WTC11 (cell line): ENCODE results near the gene TFB1M. TPM values are rescaled to one million over a fixed set of nuclear protein-coding genes. Genes with fewer than 3 reads are reported as not detected.
"Not testable (repeated sequence)": the region's sequence is repeated elsewhere in the genome, so short reads cannot be mapped to it uniquely, and the experiment has no call there.

Experiments
- ATAC-seq: fragments of 200-7000 bp; cut with Tn5 transposase; 2 replicates; pipeline ENCODE4 v1.10.0; 2021; ENCODE audit warnings: mild to moderate bottlenecking, moderate library complexity
- CTCF ChIA-PET: fragments of 300-600 bp; sonication (Branson Sonifier 250); formaldehyde crosslinking; loops from one replicate; lab custom pipeline; 2021; ENCODE audit warnings: antibody characterized with exemption; lab: Charles Lee
- POLR2A ChIA-PET: fragments of 350-600 bp; sonication (Branson Sonifier 250); formaldehyde crosslinking; loops from one replicate; lab custom pipeline; 2021; ENCODE audit warnings: antibody characterized with exemption; lab: Charles Lee
- DNase-seq: peaks from one replicate; pipeline ENCODE4 v3.0.0; 2021; ENCODE audit warnings: low spot score
- H3K27ac Mint-ChIP-seq: 2 replicates; pipeline ENCODE4 v1.8.0; 2021; ENCODE audit warnings: mixed read lengths
- H3K27me3 Mint-ChIP-seq: 2 replicates; pipeline ENCODE4 v1.8.0; 2021; ENCODE audit warnings: low read depth, mild to moderate bottlenecking, moderate library complexity, mixed read lengths
- H3K36me3 Mint-ChIP-seq: 2 replicates; pipeline ENCODE4 v1.8.0; 2021; ENCODE audit warnings: mixed read lengths
- H3K4me1 Mint-ChIP-seq: 2 replicates; pipeline ENCODE4 v1.8.0; 2022; ENCODE audit warnings: mixed read lengths
- H3K4me3 Mint-ChIP-seq: 2 replicates; pipeline ENCODE4 v1.8.0; 2021; ENCODE audit warnings: mild to moderate bottlenecking, moderate library complexity, mixed read lengths
- H3K9me3 Mint-ChIP-seq: 2 replicates; pipeline ENCODE4 v1.8.0; 2021; ENCODE audit warnings: mixed read lengths
- AR ChIP-seq: fragments of 250-450 bp; sonication (Bioruptor Pico); IDR thresholded peaks from 2 replicates; pipeline ENCODE4 v1.9.0; 2021; ENCODE audit warnings: mild to moderate bottlenecking
- ATF1 ChIP-seq: sonication (generic); formaldehyde crosslinking; IDR thresholded peaks from 2 replicates; pipeline ENCODE4 v1.8.1; 2023; ENCODE audit warnings: mild to moderate bottlenecking, moderate library complexity, missing genetic modification reagents
- CREM ChIP-seq: sonication (generic); formaldehyde crosslinking; IDR thresholded peaks from 2 replicates; pipeline ENCODE4 v1.8.1; 2022; ENCODE audit warnings: mild to moderate bottlenecking, missing genetic modification reagents, moderate library complexity
- ELF4 ChIP-seq: sonication (generic); formaldehyde crosslinking; IDR thresholded peaks from 2 replicates; pipeline ENCODE4 v1.8.1; 2022; ENCODE audit warnings: low read depth, mild to moderate bottlenecking, moderate library complexity, missing genetic modification reagents
- FOXK1 ChIP-seq: sonication (generic); formaldehyde crosslinking; IDR thresholded peaks from 2 replicates; pipeline ENCODE4 v1.8.0; 2022; ENCODE audit warnings: mild to moderate bottlenecking, moderate library complexity, missing genetic modification reagents
- FOXP4 ChIP-seq: sonication (generic); formaldehyde crosslinking; IDR thresholded peaks from 2 replicates; pipeline ENCODE4 v1.8.0; 2022; ENCODE audit warnings: mild to moderate bottlenecking, missing genetic modification reagents
- GABPB1 ChIP-seq: sonication (generic); formaldehyde crosslinking; IDR thresholded peaks from 2 replicates; pipeline ENCODE4 v1.8.1; 2023; ENCODE audit warnings: mild to moderate bottlenecking, missing genetic modification reagents
- GTF2I ChIP-seq: fragments of 250-450 bp; sonication (Bioruptor Pico); conservative IDR thresholded peaks from 2 replicates; pipeline ENCODE4 v1.4.0; 2021; ENCODE audit warnings: mild to moderate bottlenecking
- HMGA2 ChIP-seq: fragments of 250-450 bp; sonication (Bioruptor Pico); IDR thresholded peaks from 2 replicates; pipeline ENCODE4 v1.4.0; 2021; ENCODE audit warnings: mild to moderate bottlenecking, moderate library complexity
- IRF1 ChIP-seq: sonication (generic); formaldehyde crosslinking; IDR thresholded peaks from 2 replicates; pipeline ENCODE4 v1.8.0; 2023; ENCODE audit warnings: missing genetic modification reagents
- JUN ChIP-seq: sonication (generic); formaldehyde crosslinking; IDR thresholded peaks from 2 replicates; pipeline ENCODE4 v1.8.0; 2023; ENCODE audit warnings: mild to moderate bottlenecking, missing genetic modification reagents
- NFATC4 ChIP-seq: fragments of 250-450 bp; sonication (Bioruptor Pico); IDR thresholded peaks from 2 replicates; pipeline ENCODE4 v1.9.0; 2021; ENCODE audit warnings: mild to moderate bottlenecking
- SMAD4 ChIP-seq: sonication (generic); formaldehyde crosslinking; IDR thresholded peaks from 2 replicates; pipeline ENCODE4 v1.8.0; 2022; ENCODE audit warnings: mild to moderate bottlenecking, missing genetic modification reagents
- TEAD4 ChIP-seq: sonication (generic); formaldehyde crosslinking; IDR thresholded peaks from 2 replicates; pipeline ENCODE4 v1.8.0; 2022; ENCODE audit warnings: mild to moderate bottlenecking, missing genetic modification reagents
- USF1 ChIP-seq: sonication (generic); formaldehyde crosslinking; IDR thresholded peaks from 2 replicates; pipeline ENCODE4 v1.8.0; 2022; ENCODE audit warnings: mild to moderate bottlenecking, missing genetic modification reagents
- USF2 ChIP-seq: sonication (generic); formaldehyde crosslinking; IDR thresholded peaks from 2 replicates; pipeline ENCODE4 v1.8.1; 2023; ENCODE audit warnings: mild to moderate bottlenecking, missing genetic modification reagents, moderate library complexity
- ZBTB21 ChIP-seq: sonication (generic); formaldehyde crosslinking; IDR thresholded peaks from 2 replicates; pipeline ENCODE4 v1.8.1; 2023; ENCODE audit warnings: mild to moderate bottlenecking, missing genetic modification reagents, borderline replicate concordance
- ZBTB43 ChIP-seq: sonication (generic); formaldehyde crosslinking; IDR thresholded peaks from 2 replicates; pipeline ENCODE4 v1.8.1; 2023; ENCODE audit warnings: mild to moderate bottlenecking, missing genetic modification reagents
- ZNF138 ChIP-seq: sonication (generic); formaldehyde crosslinking; conservative IDR thresholded peaks from 2 replicates; pipeline ENCODE4 v1.8.1; 2022; ENCODE audit warnings: mild to moderate bottlenecking, moderate library complexity, missing genetic modification reagents
- ZNF232 ChIP-seq: sonication (generic); formaldehyde crosslinking; IDR thresholded peaks from 2 replicates; pipeline ENCODE4 v1.8.0; 2022; ENCODE audit warnings: mild to moderate bottlenecking, missing genetic modification reagents
- ZNF263 ChIP-seq: sonication (generic); formaldehyde crosslinking; IDR thresholded peaks from 2 replicates; pipeline ENCODE4 v1.8.1; 2022; ENCODE audit warnings: low read depth, mild to moderate bottlenecking, moderate library complexity, missing genetic modification reagents
- ZNF281 ChIP-seq: sonication (generic); formaldehyde crosslinking; IDR thresholded peaks from 2 replicates; pipeline ENCODE4 v1.8.0; 2023; ENCODE audit warnings: mild to moderate bottlenecking, missing genetic modification reagents
- ZNF317 ChIP-seq: sonication (generic); formaldehyde crosslinking; IDR thresholded peaks from 2 replicates; pipeline ENCODE4 v1.8.1; 2023; ENCODE audit warnings: low read depth, mild to moderate bottlenecking, moderate library complexity, missing genetic modification reagents, borderline replicate concordance
- total RNA-seq: library from RNA; stranded (reverse); gene quantifications from 3 replicates; pipeline ENCODE4 v1.2.3, GENCODE V29; 2021

TFB1M gene
- total RNA-seq, 1 experiment from 2014 or later, result 41.8 TPM

GRCh38 chr6:155314773-155315515 is 660 bp upstream of the TFB1M start (continued):
- TF ChIP-seq USF1, result peak; percentile 69
- TF ChIP-seq GTF2I (CRISPR knock-in tag), result peak; percentile 93
- TF ChIP-seq USF2 (CRISPR knock-in tag), result peak; percentile 70
- TF ChIP-seq JUN (CRISPR knock-in tag), result no peak
- TF ChIP-seq ZNF232 (CRISPR knock-in tag), result no peak
- TF ChIP-seq ZNF138 (CRISPR knock-in tag), result no peak
- no peak for TF ChIP-seq ZBTB21 (CRISPR knock-in tag)
- TF ChIP-seq ZNF263 (CRISPR knock-in tag), result no peak
- TF ChIP-seq ELF4 (CRISPR knock-in tag), result no peak
- peak; percentile 74 for TF ChIP-seq GABPB1

- ChIA-PET POLR2A (no interaction called here), CTCF (no interaction called here)
- Mint-ChIP-seq H3K27ac (peak overlapping the region; percentile 91), H3K4me3 (peak overlapping the region; percentile 97), H3K36me3 (peaks cover 29% of the 10 kb centered on the region), H3K4me1 (peaks cover 12% of the 10 kb centered on the region), H3K27me3 (no peaks in the 10 kb centered on the region), H3K9me3 (peaks cover 6% of the 10 kb centered on the region; the same call in 1 of the 2 replicates)
- peak; percentile 3 for ATAC-seq
- DNase-seq, result no peak
- TF ChIP-seq TEAD4 (CRISPR knock-in tag) (no peak), FOXK1 (CRISPR knock-in tag) (no peak), ATF1 (no peak), ZNF138 (CRISPR knock-in tag) (no peak), ZBTB43 (no peak), IRF1 (CRISPR knock-in tag) (no peak), ZNF281 (CRISPR knock-in tag) (no peak), JUN (CRISPR knock-in tag) (no peak), NFATC4 (CRISPR knock-in tag) (no peak), ZBTB21 (CRISPR knock-in tag) (no peak), AR (CRISPR knock-in tag) (no peak), ZNF317 (CRISPR knock-in tag) (no peak), SMAD4 (CRISPR knock-in tag) (no peak), FOXP4 (no peak), CREM (CRISPR knock-in tag) (no peak), HMGA2 (no peak)
These were observed 637 bp downstream of the TFB1M start for GRCh38 chr6:155313602-155314091.

- H3K36me3 Mint-ChIP-seq, result peaks cover 34% of the 10 kb centered on the region
- DNase-seq, H3K27me3 Mint-ChIP-seq, POLR2A ChIA-PET, H3K9me3 Mint-ChIP-seq, H3K27ac Mint-ChIP-seq, ATAC-seq: not testable (repeated sequence)
- CTCF ChIA-PET, result interaction anchor here (0.7 kb wide), 1 partner anchor 637 kb away, joined by 3 read pairs; no protein-coding TSS in a partner anchor
- H3K4me1 Mint-ChIP-seq, result peaks cover 12% of the 10 kb centered on the region
- peak overlapping the region; percentile 97 for H3K4me3 Mint-ChIP-seq
These were observed 1.3 kb downstream of the TFB1M start for GRCh38 chr6:155312950-155313349.
